Activated T-cell treated with anti-CD3 and anti-CD28 coated beads for 24 hours (primary cell): ENCODE data around the gene HTR2A.

ENCODE experiments used
- DNase-seq: peaks from one replicate; pipeline ENCODE4 v3.0.0-alpha.2; 2020; ENCODE audit warnings: low read depth

HTR2A gene

DNA sequence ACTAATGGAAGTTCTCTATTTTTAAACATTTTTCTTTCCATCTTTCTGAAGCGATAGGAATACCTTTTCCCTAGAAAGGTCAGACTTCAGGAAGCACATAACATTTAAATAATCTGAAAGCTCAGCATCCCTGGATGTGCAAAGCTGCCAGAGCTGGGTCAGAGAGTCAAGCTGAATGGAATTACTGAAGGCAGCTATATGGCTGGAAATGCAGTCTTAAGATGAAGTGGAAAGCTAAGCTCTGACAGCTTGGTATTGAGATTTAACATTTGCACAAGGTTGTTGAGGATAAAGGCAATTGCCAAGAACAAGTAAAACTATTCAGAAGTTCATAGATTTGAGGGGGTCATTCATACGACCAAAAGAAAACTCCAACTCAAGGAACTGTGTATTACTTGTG, 28.8 kb downstream of the HTR2A start:
- DNase-seq: no peak

- DNase-seq: no peak
Measured at GRCh38 chr13:46866150-46866549, 30.7 kb downstream of the HTR2A start.

GRCh38 chr13:46864941-46865340, 31.9 kb downstream of the HTR2A start:
- DNase-seq: no peak

DNA sequence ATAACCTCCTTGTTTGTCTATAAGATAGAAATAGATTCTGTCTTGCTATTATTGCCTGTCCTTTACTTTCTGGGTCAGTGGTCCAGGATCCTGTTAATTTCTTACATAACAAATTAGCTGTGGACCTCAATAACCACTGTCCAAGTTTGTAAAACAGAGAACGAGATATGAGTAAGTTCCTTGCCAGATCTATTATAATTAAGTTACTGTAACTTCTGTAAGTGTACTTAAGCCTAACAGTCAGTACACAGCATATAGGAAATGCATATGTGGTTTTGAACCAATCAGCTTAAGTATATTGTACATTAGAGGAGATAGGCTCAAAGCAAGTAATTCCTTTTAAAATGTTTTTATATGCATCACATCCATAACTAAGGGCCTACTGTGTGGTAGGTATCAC, 34.9 kb downstream of the HTR2A start:
- no peak for DNase-seq

- no peak for DNase-seq
Measured at GRCh38 chr13:46860722-46861121, 36.1 kb downstream of the HTR2A start.

DNA sequence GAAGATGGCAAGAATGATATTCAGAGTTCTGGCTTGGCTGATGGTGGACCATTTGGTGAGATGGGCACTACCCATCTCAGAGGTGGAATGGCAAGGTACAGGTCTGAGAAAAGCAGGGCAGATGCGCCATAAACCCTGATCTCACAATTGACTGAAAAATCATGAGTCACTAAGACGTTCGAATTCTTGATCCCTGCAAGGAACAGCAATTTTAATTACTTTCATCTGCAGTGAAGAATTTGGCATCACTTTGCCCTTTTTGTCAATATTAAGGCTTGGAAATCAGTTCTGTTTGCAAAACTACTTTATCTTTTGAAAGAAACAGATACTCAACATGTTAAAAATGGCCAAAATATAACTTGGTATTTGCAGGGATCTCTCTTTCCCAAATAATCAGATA, 38.1 kb downstream of the HTR2A start:
- no peak for DNase-seq

- DNase-seq: no peak
Measured at GRCh38 chr13:46858163-46858562, 38.7 kb downstream of the HTR2A start.

- no peak for DNase-seq
Measured at GRCh38 chr13:46855664-46856063, 41.2 kb downstream of the HTR2A start.

GRCh38 chr13:46855166-46855565, 41.7 kb downstream of the HTR2A start:
- DNase-seq: no peak

DNA sequence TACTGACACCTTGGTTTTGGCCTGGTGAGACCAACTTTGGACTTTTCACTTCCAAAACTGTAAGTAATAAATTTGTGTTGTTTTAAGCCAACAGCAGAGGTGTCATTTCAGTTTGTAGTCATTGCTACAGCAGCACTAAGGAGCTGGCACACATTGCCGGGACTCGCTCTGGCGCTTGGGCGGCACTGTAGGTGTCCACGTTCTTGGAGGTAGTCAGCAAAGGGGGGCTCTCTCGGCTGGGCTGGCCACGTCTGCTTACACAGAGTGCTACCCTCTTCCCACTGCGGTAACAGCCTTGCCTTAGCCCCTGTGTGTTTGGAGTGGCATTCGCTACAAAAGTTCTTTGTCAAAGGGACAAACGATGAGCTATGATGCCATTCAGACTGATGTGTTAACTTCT, 44.7 kb downstream of the HTR2A start:
- DNase-seq: no peak

GRCh38 chr13:46850214-46850613, 46.6 kb downstream of the HTR2A start:
- no peak for DNase-seq

GRCh38 chr13:46846726-46847125, 50.1 kb downstream of the HTR2A start:
- no peak for DNase-seq

DNA sequence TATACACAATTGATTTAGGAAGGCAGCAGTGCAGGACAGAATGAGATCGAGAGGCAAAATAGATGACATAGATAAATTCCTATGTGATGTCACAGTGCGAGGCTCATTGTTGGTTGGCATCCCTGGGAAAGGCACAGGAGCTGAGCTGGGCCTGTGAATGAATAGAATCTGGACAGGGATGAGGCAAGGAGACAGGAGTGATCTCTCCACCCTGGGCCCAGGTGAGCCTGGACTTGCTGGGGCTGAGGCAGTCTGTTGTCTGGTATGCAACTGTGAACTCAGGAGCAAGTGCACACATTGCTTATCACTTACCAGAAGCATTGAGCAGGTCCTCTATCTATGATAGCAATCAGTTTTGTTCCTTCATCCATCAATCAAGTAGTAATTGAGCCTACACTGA, 51.7 kb downstream of the HTR2A start:
- no peak for DNase-seq

- DNase-seq: no peak
Measured at GRCh38 chr13:46844431-46844830, 52.4 kb downstream of the HTR2A start.

DNA sequence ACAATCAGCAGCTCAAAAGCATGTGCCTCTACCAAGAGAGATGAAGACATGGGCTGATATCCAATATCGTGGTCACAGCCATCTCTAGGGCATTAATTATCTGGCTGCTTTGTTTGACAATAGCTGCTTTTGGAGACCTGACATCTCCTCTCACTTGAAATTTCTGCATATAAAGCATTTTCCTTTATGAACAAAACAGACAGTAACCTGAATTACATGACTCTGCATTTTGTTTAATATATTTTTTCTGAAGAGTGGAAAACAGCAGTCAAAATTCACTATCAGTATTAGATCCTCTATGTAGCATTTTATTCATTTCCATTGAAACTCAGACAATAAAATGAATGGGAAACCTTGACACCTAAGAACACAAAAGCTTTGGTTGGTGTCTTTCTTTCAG, 57.5 kb downstream of the HTR2A start:
- no peak for DNase-seq

DNA sequence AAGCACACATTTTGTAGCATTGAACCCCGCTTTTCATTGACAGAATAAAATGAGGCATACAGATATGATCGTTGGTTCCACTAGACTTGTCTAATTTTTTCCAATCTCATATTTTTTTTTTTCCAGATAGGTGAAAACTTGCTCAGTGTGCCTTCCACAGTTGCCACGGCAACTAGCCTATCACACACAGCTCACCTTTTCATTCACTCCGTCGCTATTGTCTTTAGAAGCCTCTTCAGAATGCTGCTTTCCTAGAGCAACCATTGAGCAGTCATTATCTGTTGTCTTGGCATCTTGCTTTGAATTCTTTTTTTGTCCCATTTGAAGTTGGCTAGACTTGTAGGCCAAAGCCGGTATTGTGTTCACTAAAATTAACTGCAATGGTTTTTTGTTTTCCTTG, 62.2 kb downstream of the HTR2A start:
- DNase-seq: no peak

DNA sequence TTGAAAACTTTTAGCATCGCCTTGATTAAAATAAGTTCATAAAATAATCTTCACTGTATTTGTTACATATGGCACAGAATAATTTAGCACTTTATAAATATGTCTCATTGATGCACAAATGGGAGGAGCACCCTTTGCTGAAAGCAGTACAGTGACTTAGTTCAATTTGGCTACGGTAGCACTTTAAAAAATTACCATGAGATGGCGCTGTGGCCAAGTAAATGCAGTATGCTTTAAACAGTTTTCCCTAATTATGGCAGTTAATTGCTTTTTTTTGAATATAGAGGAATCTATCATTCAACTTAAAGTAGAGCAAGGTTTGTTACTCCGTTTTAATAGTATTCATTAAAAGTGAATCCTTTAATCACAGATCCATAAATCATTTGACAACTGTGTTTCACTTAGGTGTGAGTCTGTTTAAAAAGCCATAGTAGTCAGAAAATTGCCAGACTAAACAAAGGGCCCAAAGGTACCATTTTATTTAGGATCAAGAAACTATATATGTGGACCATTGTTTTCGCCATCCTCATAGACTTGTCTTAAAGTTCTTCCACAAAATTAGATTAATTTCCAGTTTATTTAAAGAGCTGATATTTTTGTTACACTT, 65.2 kb downstream of the HTR2A start:
- peak; percentile 13 for DNase-seq

GRCh38 chr13:46830405-46831005, 66.3 kb downstream of the HTR2A start:
- DNase-seq: no peak

DNA sequence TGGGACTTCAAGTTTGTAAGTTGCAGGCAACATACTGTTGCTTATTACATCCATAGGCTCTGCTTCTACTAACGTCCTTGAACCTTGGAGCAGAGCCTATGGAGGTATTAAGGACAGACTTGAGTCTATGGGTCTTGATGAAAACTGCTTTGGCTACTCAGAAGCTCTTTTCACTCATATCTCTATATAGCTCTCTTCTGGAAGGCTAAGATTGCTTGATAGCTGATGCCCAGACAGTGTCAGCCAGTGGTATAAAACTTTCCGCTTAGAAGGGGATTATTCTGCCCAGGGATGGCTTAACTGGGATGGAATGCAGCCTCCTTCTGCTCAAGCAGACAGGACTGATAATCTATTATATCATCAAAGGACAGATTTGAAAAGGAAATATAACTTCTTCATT, 74.3 kb downstream of the HTR2A start:
- no peak for DNase-seq

GRCh38 chr13:46817838-46818476, 78.9 kb downstream of the HTR2A start:
- no peak for DNase-seq

DNA sequence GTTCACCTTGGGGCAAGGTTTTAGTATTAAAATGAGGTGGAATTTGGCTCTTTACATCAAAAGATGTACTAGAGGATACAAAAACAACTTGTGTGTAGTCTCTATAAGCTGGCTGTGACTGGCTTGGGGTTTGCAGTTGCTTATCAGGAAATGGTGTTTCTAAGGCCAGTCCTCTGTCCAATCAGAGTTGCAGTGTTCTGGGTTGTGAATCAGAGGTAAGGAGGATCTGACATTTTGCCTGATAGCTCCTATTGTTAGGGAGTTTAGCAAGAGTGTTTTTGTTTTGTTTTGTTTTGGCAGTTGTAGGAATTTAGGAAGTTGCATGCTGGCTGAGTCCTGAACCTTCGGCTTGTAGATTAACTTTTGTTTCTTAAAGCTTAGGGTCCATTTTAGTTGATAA, 79.8 kb downstream of the HTR2A start:
- no peak for DNase-seq

GRCh38 chr13:46816371-46816770, 80.5 kb downstream of the HTR2A start:
- DNase-seq: no peak

- no peak for DNase-seq
Measured at GRCh38 chr13:46812301-46812797, 84.5 kb downstream of the HTR2A start.

GRCh38 chr13:46810440-46810839, 86.4 kb downstream of the HTR2A start:
- no peak for DNase-seq
